Muscle of leg (tissue), 11 donors: ENCODE data around the gene KCNK17. TPM values are rescaled to one million over a fixed set of nuclear protein-coding genes. Genes with fewer than 3 reads are reported as not detected.

Experiments
- DNase-seq: peaks from one replicate; pipeline ENCODE4 v3.0.0; 2013
- H3K27ac ChIP-seq: one replicate; pipeline ENCODE4 v1.5.1; 2013; ENCODE audit warnings: mild to moderate bottlenecking, low read length, control low read depth
- H3K27me3 ChIP-seq: one replicate; pipeline ENCODE4 v1.6.1; 2013; ENCODE audit warnings: low read length; ENCODE audit not compliant: control insufficient read depth, insufficient read depth
- H3K36me3 ChIP-seq: one replicate; pipeline ENCODE4 v1.6.1; 2013; ENCODE audit warnings: low read length; ENCODE audit not compliant: control insufficient read depth, insufficient read depth
- H3K4me1 ChIP-seq: one replicate; pipeline ENCODE4 v1.6.1; 2013; ENCODE audit warnings: low read length; ENCODE audit not compliant: control insufficient read depth, insufficient read depth
- H3K4me3 ChIP-seq: one replicate; pipeline ENCODE4 v1.5.1; 2013; ENCODE audit warnings: low read length, control low read depth
- H3K9me3 ChIP-seq: replicated peaks from 2 replicates; pipeline ENCODE4 v1.6.1; 2013; ENCODE audit warnings: low read depth, low read length; ENCODE audit not compliant: control insufficient read depth
- WGBS: methylation state at CpG from one replicate; pipeline ENCODE4 v1.1.5; 2013; ENCODE audit warnings: missing lambda C conversion rate; ENCODE audit not compliant: insufficient coverage; 5-methylcytosine and 5-hydroxymethylcytosine counted together
- polyA plus RNA-seq, 8 donors: library from polyadenylated mRNA; unstranded; fragments of 120-200 nt; gene quantifications; one replicate each; pipeline versions ENCODE4 v1.2.1 to v1.2.3, GENCODE V29; 2013; ENCODE audit warnings: inconsistent platforms in 1 of 8, low replicate concordance in 1 of 8; ENCODE audit not compliant: insufficient read length in 8 of 8, insufficient read depth in 1 of 8
- total RNA-seq: library from RNA; stranded (reverse); fragments of 120-200 nt; gene quantifications from one replicate; pipeline ENCODE4 v1.2.4, GENCODE V29; 2013

Gene KCNK17
- total and polyA plus RNA-seq, 9 donors: 0.08 to 1.3 (median 0.44) TPM; not detected in 4

GRCh38 chr6:39273406-39273821 is 40.8 kb downstream of the KCNK17 start:
- WGBS: 49% methylated on average over 6 of the region's 6 CpGs
- H3K27me3 ChIP-seq: peaks cover 3% of the 10 kb centered on the region
- no peak overlapping the region for H3K27ac ChIP-seq
- H3K4me1 ChIP-seq: no peaks in the 10 kb centered on the region
- H3K36me3 ChIP-seq: no peaks in the 10 kb centered on the region
- no peak overlapping the region for H3K4me3 ChIP-seq
- no peak for DNase-seq
- H3K9me3 ChIP-seq: no peaks in the 10 kb centered on the region

DNA sequence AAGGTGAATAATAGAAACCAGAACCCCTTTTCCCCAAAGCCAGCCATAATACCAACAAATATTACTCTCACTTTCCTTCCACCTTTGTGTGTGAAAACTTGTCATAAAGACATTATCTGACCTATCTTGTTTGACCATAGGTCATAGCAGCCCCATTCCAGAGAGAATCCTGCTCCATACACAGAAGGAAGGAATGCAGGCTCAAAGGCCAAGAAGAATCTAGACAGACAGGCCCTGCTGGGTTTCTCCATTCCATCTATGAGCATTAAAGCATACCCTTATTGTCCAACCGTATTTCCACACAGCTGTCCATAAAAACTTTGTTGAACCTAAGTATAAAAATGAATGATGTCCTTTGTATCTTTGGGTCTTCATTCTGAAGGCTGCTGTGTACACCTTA is 44.3 kb downstream of the KCNK17 start:
- DNase-seq: no peak
- WGBS: no CpG with 5 or more reads among the region's 1 CpG
- peaks cover 3% of the 10 kb centered on the region for H3K27me3 ChIP-seq
- no peak overlapping the region for H3K4me3 ChIP-seq
- no peak overlapping the region for H3K27ac ChIP-seq
- H3K36me3 ChIP-seq: no peaks in the 10 kb centered on the region
- no peaks in the 10 kb centered on the region for H3K9me3 ChIP-seq
- H3K4me1 ChIP-seq: no peaks in the 10 kb centered on the region

DNA sequence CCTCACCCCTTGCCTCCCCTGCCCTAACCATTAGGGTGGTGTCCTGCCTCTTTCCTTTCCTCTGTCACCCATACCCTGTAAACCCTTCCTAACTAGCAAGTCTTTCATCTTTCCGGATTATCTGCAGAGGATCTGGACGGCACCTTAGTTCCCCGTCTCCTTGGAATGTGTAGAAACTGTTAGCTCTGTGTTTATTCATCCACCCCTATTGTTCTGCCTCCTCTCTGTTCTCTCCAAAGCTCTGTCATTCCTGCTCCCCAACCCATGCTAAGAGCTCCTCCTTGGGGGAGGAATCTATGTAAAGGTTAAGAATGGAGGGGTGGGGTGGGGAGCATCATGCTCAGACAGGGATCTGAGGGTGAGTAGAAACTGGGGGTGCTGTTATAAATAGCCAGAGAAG is 45.5 kb downstream of the KCNK17 start:
- Histone ChIP-seq H3K36me3 (no peaks in the 10 kb centered on the region), H3K27ac (no peak overlapping the region), H3K27me3 (no peaks in the 10 kb centered on the region), H3K4me1 (no peaks in the 10 kb centered on the region), H3K4me3 (no peak overlapping the region), H3K9me3 (no peaks in the 10 kb centered on the region)
- no peak for DNase-seq
- no CpG with 5 or more reads among the region's 3 CpGs for WGBS

DNA sequence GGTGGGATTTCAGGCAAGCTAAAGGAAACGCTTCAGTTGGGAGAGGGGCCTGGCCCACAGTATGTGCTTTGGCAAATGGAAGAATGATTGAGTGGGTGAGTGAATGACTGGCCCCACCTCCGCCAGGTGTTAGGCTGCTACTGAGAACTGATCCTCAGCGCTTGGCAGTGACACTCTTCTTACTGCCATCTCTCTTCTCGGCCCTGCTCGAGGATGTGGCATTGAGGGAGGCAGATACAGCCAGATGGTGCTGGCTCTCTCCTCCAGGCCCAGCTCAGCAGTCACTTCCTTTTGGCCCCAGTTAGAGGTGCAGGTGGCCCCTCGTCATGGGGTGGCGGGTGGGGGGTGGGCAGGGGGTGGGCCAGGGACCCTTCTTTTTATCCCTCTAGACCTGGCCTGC is 46.0 kb downstream of the KCNK17 start:
- Histone ChIP-seq H3K27ac (no peak overlapping the region), H3K27me3 (no peaks in the 10 kb centered on the region), H3K4me3 (no peak overlapping the region), H3K4me1 (no peaks in the 10 kb centered on the region), H3K36me3 (no peaks in the 10 kb centered on the region), H3K9me3 (no peaks in the 10 kb centered on the region)
- 67% methylated on average over 3 of the region's 7 CpGs for WGBS
- no peak for DNase-seq

DNA sequence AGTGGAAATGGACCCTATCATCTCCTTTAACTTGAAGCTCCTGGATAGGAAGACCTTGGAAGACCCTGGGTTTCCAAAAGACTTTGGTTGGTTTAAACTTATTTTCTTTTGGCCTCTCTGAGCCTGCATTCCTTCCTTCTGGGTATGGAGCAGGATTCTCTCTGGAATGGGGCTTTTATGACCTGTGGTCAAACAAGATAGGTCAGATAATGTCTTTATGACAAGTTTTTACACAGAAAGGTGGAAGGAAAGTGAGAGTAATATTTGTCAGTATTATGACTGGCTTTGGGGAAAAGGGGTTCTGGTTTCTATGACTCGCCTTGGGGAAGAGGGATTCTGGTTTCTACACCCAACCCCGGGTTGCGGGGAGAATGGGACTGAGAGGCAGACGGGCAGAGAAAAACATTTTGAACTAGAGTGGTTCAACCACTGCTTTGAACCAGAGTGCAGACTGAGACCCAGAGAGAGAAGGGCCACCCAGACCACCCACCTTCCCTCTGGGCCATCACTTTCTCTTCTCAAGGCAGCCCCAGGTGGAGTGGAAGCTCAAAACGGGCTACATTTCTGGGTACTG is 47.4 kb downstream of the KCNK17 start:
- H3K27ac ChIP-seq: no peak overlapping the region
- no peaks in the 10 kb centered on the region for H3K36me3 ChIP-seq
- no peak for DNase-seq
- H3K4me3 ChIP-seq: no peak overlapping the region
- no peaks in the 10 kb centered on the region for H3K4me1 ChIP-seq
- H3K27me3 ChIP-seq: peaks cover 1% of the 10 kb centered on the region
- WGBS: 82% methylated on average over 4 of the region's 5 CpGs
- H3K9me3 ChIP-seq: no peaks in the 10 kb centered on the region

DNA sequence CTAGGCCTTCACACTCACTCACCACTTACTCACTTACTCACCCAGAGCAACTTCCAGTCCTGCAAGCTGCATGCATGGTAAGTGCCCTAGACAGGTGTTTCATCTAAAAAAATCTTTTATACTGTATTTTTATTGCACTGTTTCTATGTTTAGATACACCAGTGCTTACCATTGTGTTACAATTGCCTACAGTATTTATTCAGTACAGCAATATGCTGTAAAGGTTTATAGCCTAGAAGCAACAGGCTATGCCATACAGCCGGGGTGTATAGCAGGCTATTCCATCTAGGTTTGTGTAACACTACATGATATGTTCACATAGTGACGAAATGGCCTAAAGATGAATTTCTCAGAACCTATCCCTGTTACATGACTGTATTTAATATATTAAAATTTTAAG is 47.8 kb downstream of the KCNK17 start:
- DNase-seq: no peak
- Histone ChIP-seq H3K36me3 (no peaks in the 10 kb centered on the region), H3K4me3 (no peak overlapping the region), H3K27ac (no peak overlapping the region), H3K9me3 (no peaks in the 10 kb centered on the region), H3K27me3 (peaks cover 4% of the 10 kb centered on the region), H3K4me1 (no peaks in the 10 kb centered on the region)
- no CpG with 5 or more reads among the region's 2 CpGs for WGBS

GRCh38 chr6:39263303-39264037 is 50.7 kb downstream of the KCNK17 start:
- H3K27ac ChIP-seq: no peak overlapping the region
- no peaks in the 10 kb centered on the region for H3K36me3 ChIP-seq
- no peaks in the 10 kb centered on the region for H3K4me1 ChIP-seq
- H3K4me3 ChIP-seq: no peak overlapping the region
- H3K9me3 ChIP-seq: no peaks in the 10 kb centered on the region
- WGBS: no CpG with 5 or more reads among the region's 5 CpGs
- DNase-seq: no peak
- peaks cover 6% of the 10 kb centered on the region for H3K27me3 ChIP-seq

DNA sequence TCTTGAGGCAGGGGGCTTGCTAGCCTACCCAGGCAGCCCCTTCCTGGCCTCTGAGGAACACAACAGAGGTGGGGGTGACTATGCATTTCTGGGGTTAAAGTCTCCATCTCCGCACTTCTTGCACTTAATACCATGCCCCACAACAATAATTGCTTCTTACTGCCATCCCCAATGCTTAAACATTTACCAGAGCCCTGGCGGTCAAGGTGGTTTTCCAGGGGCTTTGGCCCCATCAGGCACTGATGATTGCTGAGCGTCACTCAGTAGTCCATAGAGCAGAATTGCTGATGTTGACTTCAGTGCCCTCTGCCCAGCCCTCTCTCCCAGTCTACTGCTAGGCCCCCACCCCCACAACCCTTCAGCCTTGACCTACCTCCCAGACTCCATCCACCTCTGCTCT is 52.5 kb downstream of the KCNK17 start:
- DNase-seq: no peak

GRCh38 chr6:39260953-39261352 is 53.3 kb downstream of the KCNK17 start:
- no peak for DNase-seq
- Histone ChIP-seq H3K27ac (no peak overlapping the region), H3K9me3 (no peaks in the 10 kb centered on the region), H3K27me3 (peaks cover 10% of the 10 kb centered on the region), H3K4me3 (no peak overlapping the region), H3K36me3 (no peaks in the 10 kb centered on the region), H3K4me1 (no peaks in the 10 kb centered on the region)
- WGBS: no CpG with 5 or more reads among the region's 2 CpGs

More for the DNA sequence above, 52.5 kb downstream of the KCNK17 start:
- H3K27me3 ChIP-seq: peaks cover 6% of the 10 kb centered on the region
- whole genome bisulfite sequencing: 81% methylated on average over 3 of the region's 3 CpGs
- no peaks in the 10 kb centered on the region for H3K36me3 ChIP-seq
- H3K27ac ChIP-seq: no peak overlapping the region
- H3K9me3 ChIP-seq: no peaks in the 10 kb centered on the region
- no peaks in the 10 kb centered on the region for H3K4me1 ChIP-seq
- H3K4me3 ChIP-seq: no peak overlapping the region

DNA sequence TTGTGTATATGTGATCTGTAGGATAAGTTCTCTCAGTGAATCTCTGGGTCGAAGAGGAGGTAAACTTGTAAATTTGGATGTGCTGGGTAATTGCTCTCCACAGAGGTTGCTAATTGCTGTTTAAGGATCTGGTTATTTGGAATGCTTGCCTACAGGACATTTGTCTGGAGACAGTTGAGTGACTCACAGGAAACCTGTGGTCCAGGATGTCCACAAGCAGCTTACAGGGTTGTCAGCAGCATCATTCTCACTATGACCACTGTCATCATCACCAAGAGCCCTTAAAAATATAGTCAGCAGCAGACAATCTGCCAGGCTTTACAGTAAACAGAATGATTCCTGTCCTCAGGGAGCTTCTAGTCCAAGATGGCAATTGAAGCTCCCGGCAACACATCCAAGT is 53.8 kb downstream of the KCNK17 start:
- Histone ChIP-seq H3K27me3 (peaks cover 10% of the 10 kb centered on the region), H3K4me1 (no peaks in the 10 kb centered on the region), H3K9me3 (no peaks in the 10 kb centered on the region), H3K27ac (no peak overlapping the region), H3K4me3 (no peak overlapping the region), H3K36me3 (no peaks in the 10 kb centered on the region)
- no peak for DNase-seq
- WGBS: 80% methylated on average over 1 of the region's 2 CpGs
